Activated CD4-positive, alpha-beta T cell treated with anti-CD3 and anti-CD28 coated beads for 36 hours (primary cell): ENCODE data around the gene PCDHGC5. TPM values are rescaled to one million over a fixed set of nuclear protein-coding genes. Genes with fewer than 3 reads are reported as not detected.

ENCODE experiments used
- ATAC-seq: fragments of 200-7000 bp; cut with Tn5 transposase; one replicate; pipeline ENCODE4 v1.10.0; 2021; ENCODE audit warnings: mild to moderate bottlenecking, moderate library complexity
- CTCF ChIA-PET: fragments of 350-600 bp; sonication (Branson Sonifier 250); formaldehyde crosslinking; loops from one replicate; lab custom pipeline; 2021; ENCODE audit warnings: antibody characterized with exemption; lab: Charles Lee
- POLR2A ChIA-PET: fragments of 350-600 bp; sonication (Branson Sonifier 250); formaldehyde crosslinking; loops from one replicate; lab custom pipeline; 2021; ENCODE audit warnings: antibody characterized with exemption, inconsistent platforms; lab: Charles Lee
- DNase-seq: peaks from one replicate; pipeline ENCODE4 v3.0.0-alpha.2; 2020
- H3K27ac Mint-ChIP-seq: one replicate; pipeline ENCODE4 v1.8.0; 2021; ENCODE audit warnings: mixed read lengths
- H3K27me3 Mint-ChIP-seq: one replicate; pipeline ENCODE4 v1.8.0; 2021; ENCODE audit warnings: mixed read lengths
- H3K36me3 Mint-ChIP-seq: one replicate; pipeline ENCODE4 v1.8.0; 2021; ENCODE audit warnings: low read depth, mixed read lengths
- H3K4me1 Mint-ChIP-seq: one replicate; pipeline ENCODE4 v1.8.0; 2021; ENCODE audit warnings: mixed read lengths
- H3K4me3 Mint-ChIP-seq: one replicate; pipeline ENCODE4 v1.8.0; 2021; ENCODE audit warnings: mild to moderate bottlenecking, moderate library complexity, mixed read lengths
- H3K9me3 Mint-ChIP-seq: one replicate; pipeline ENCODE4 v1.8.0; 2021; ENCODE audit warnings: low read depth, mixed read lengths
- intact Hi-C, 2 experiments: fragments of 100-400 bp; cut with DNase I in 1 of 2; cut with micrococcal nuclease in 1 of 2; formaldehyde crosslinking; loops; one replicate each; pipeline versions ENCODE4 v1.14.2 to v1.15.1; 2022 to 2024; cut with DNase I, micrococcal nuclease
- total RNA-seq, 2 experiments: library from RNA; stranded (reverse); gene quantifications; one replicate each; pipeline ENCODE4 v1.2.3, GENCODE V29; 2021

The PCDHGC5 gene
- total RNA-seq, 2 experiments from 2014 or later = not detected

DNA sequence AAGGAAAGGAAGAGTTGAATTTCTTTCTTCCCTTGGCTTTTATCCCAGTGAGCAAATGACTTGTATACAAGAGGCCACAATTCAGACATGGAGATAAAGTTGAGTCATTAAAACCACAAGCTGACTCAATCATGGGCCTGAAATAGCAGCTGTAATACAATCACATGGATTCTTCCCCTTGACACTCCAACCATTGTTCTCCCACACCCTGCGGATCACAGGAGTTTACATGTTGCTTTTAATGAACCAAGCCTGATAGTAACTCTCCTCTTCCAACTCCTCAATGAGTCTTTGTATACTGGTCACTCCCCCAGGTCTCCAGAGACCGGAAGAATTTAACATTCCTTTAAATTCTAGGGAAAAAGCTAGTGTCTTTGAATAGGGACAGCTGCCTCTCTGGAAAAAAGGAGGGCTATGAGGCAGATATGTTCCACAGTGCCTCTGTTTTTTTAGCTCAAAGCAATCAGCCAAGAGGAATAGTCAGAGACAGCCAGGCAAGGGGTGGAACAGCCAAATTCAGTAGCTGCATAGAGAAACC is 32.4 kb downstream of the PCDHGC5 start:
- ATAC-seq = peak; percentile 81
- peaks cover 28% of the 10 kb centered on the region for H3K4me1 Mint-ChIP-seq
- ChIA-PET CTCF (interaction anchor here (0.6 to 10.2 kb wide), 13 partner anchors 9 to 323 kb away, joined by 3 to 101 read pairs (median 5); partner anchors contain the start of genes PCDHGA10, PCDHGA11, PCDHGA12 and PCDHGC5), POLR2A (no interaction called here)
- H3K36me3 Mint-ChIP-seq = peaks cover 70% of the 10 kb centered on the region
- H3K27ac Mint-ChIP-seq = no peak overlapping the region
- no peaks in the 10 kb centered on the region for H3K27me3 Mint-ChIP-seq
- intact Hi-C loops = loop anchor here in 1 of 2 experiments (5.0 kb wide), 1 partner anchor 36 kb away; no protein-coding TSS in a partner anchor
- no peaks in the 10 kb centered on the region for H3K9me3 Mint-ChIP-seq
- no peak overlapping the region for H3K4me3 Mint-ChIP-seq
- DNase-seq = no peak

- Mint-ChIP-seq H3K36me3 (peaks cover 66% of the 10 kb centered on the region), H3K4me3 (no peak overlapping the region), H3K27ac (no peak overlapping the region), H3K4me1 (peaks cover 28% of the 10 kb centered on the region), H3K27me3 (no peaks in the 10 kb centered on the region), H3K9me3 (no peaks in the 10 kb centered on the region)
- POLR2A ChIA-PET = no interaction called here
- no peak for DNase-seq
- intact Hi-C loops = loop anchor here in 1 of 2 experiments (5.0 kb wide), 1 partner anchor 35 kb away; no protein-coding TSS in a partner anchor
- no peak for ATAC-seq
- CTCF ChIA-PET = interaction anchor here (0.6 to 10.2 kb wide), 15 partner anchors 10 to 167 kb away, joined by 3 to 101 read pairs (median 9); partner anchors contain the start of genes PCDHGA10, PCDHGA11, PCDHGA12 and PCDHGA4
Observed at GRCh38 chr5:141522301-141522700, 33.4 kb downstream of the PCDHGC5 start.

GRCh38 chr5:141523991-141524390 is 35.1 kb downstream of the PCDHGC5 start:
- no peak overlapping the region for H3K4me3 Mint-ChIP-seq
- H3K27ac Mint-ChIP-seq = no peak overlapping the region
- H3K4me1 Mint-ChIP-seq = peaks cover 28% of the 10 kb centered on the region
- ChIA-PET CTCF (interaction anchor here (0.6 to 10.2 kb wide), 20 partner anchors 11 to 756 kb away, joined by 3 to 101 read pairs (median 5); partner anchors contain the start of genes PCDHGA10, PCDHGA11, PCDHGA12 and PCDHGA4), POLR2A (no interaction called here)
- no peaks in the 10 kb centered on the region for H3K27me3 Mint-ChIP-seq
- ATAC-seq = no peak
- intact Hi-C loops = loop anchor here (1.0 to 5.0 kb wide), 7 partner anchors 33 to 203 kb away; partner anchors contain the start of genes PCDHGA10 (in 1 of the 2), PCDHGA11 (in 1 of the 2), PCDHGA12 (in 1 of the 2) and PCDHGB7 (in 1 of the 2)
- peaks cover 66% of the 10 kb centered on the region for H3K36me3 Mint-ChIP-seq
- H3K9me3 Mint-ChIP-seq = no peaks in the 10 kb centered on the region
- no peak for DNase-seq

GRCh38 chr5:141524604-141525597 is 36.0 kb downstream of the PCDHGC5 start:
- Mint-ChIP-seq H3K4me1 (peaks cover 28% of the 10 kb centered on the region), H3K4me3 (no peak overlapping the region), H3K27me3 (no peaks in the 10 kb centered on the region), H3K36me3 (peaks cover 57% of the 10 kb centered on the region), H3K27ac (no peak overlapping the region), H3K9me3 (no peaks in the 10 kb centered on the region)
- peak; percentile 67 for DNase-seq
- peak; percentile 62 for ATAC-seq
- intact Hi-C loops = loop anchor here (1.0 to 5.0 kb wide), 7 partner anchors 32 to 204 kb away; partner anchors contain the start of genes PCDHGA10 (in 1 of the 2), PCDHGA11 (in 1 of the 2), PCDHGA12 (in 1 of the 2) and PCDHGB7 (in 1 of the 2)
- CTCF ChIA-PET = interaction anchor here (0.5 to 10.2 kb wide), 19 partner anchors 11 to 757 kb away, joined by 3 to 101 read pairs (median 5); partner anchors contain the start of genes PCDHGA10, PCDHGA11, PCDHGA12 and PCDHGB5
- POLR2A ChIA-PET = no interaction called here

- ChIA-PET POLR2A (no interaction called here), CTCF (interaction anchor here (0.6 to 10.2 kb wide), 11 partner anchors 10 to 339 kb away, joined by 3 to 101 read pairs (median 10); partner anchors contain the start of genes PCDHB9, PCDHGA10, PCDHGA11 and PCDHGA12)
- Mint-ChIP-seq H3K36me3 (peaks cover 50% of the 10 kb centered on the region), H3K9me3 (no peaks in the 10 kb centered on the region), H3K4me1 (peaks cover 26% of the 10 kb centered on the region), H3K27me3 (no peaks in the 10 kb centered on the region), H3K4me3 (no peak overlapping the region), H3K27ac (no peak overlapping the region)
- intact Hi-C loops = loop anchor here (2.0 kb wide), 3 partner anchors 105 to 205 kb away; partner anchors contain the start of genes PCDHGA10 (in 1 of the 2), PCDHGA11 (in 1 of the 2) and TAF7 (in 1 of the 2)
- no peak for DNase-seq
- no peak for ATAC-seq
Observed at GRCh38 chr5:141525653-141526052, 36.8 kb downstream of the PCDHGC5 start.

GRCh38 chr5:141527426-141527825 is 38.5 kb downstream of the PCDHGC5 start:
- Mint-ChIP-seq H3K27ac (no peak overlapping the region), H3K4me1 (peaks cover 9% of the 10 kb centered on the region), H3K36me3 (peaks cover 36% of the 10 kb centered on the region), H3K27me3 (no peaks in the 10 kb centered on the region), H3K9me3 (no peaks in the 10 kb centered on the region), H3K4me3 (no peak overlapping the region)
- CTCF ChIA-PET = interaction anchor here (1.0 to 10.2 kb wide), 5 partner anchors 15 to 115 kb away, joined by 3 to 101 read pairs (median 8); partner anchors contain the start of genes PCDHGA10 and PCDHGA12
- no peak for DNase-seq
- ATAC-seq = no peak
- POLR2A ChIA-PET = interaction anchor here (0.6 kb wide), 1 partner anchor 53 kb away, joined by 7 read pairs; no protein-coding TSS in a partner anchor
- intact Hi-C loops = no loop called here

DNA sequence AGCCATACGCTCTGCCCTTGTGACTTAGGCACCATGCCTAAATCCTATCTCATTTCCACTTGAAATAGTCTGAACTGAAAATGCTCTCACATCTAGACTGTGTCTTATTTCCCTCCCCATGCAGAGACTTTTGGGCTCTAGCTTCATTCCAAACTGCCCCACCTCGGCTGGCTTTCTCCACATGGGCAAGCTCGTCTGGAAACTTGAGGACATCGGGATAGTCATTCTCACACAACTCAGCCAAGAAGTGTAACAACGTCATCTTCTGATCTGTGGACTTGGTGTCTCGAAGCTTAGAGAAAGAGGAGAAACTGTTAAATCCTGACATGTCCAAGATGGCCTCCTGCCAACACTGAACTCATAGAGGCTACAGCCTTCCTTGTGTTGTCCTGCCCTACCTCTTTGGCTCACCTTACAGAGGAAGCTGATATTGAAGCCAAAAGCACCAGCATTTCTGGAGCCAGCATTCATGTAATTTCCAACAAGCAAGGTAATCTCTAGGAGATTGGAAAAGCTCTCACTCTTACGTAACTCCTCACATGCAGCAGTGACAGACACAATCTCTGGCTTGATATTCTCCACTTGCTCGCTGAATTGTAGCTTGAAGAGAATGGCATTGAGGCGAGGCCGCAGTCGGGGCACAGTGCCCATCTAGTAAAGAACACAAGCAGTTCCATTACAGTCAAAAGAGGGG is 39.6 kb downstream of the PCDHGC5 start:
- no peaks in the 10 kb centered on the region for H3K9me3 Mint-ChIP-seq
- no peaks in the 10 kb centered on the region for H3K4me1 Mint-ChIP-seq
- H3K4me3 Mint-ChIP-seq = no peak overlapping the region
- intact Hi-C loops = no loop called here
- H3K27me3 Mint-ChIP-seq = no peaks in the 10 kb centered on the region
- H3K36me3 Mint-ChIP-seq = peaks cover 36% of the 10 kb centered on the region
- no peak for DNase-seq
- ATAC-seq = no peak
- ChIA-PET POLR2A (interaction anchor here (0.6 kb wide), 1 partner anchor 52 kb away, joined by 7 read pairs; no protein-coding TSS in a partner anchor), CTCF (interaction anchor here (0.7 to 10.2 kb wide), 7 partner anchors 16 to 116 kb away, joined by 3 to 101 read pairs (median 8); partner anchors contain the start of genes PCDHGA10, PCDHGA12 and PCDHGB7)
- peak overlapping the region; percentile 11 for H3K27ac Mint-ChIP-seq

DNA sequence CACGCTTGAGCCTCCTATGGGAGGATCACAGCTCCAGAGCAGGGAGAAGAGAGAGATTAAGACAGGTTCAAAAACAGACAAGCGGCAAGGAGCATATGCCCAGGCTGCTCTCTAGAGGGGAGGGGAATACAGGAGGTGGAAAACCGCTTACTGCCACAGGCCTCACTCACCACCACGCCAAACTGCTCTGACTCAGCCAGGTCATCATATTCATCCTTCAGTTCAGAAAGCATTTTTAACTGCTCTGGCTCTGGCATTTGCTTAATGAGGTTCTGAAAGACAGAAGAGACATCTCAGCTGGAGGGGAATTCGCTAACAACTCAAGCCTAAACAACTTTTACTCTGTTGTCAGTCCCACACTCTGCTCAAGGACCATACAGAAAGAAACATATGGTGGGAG is 40.1 kb downstream of the PCDHGC5 start:
- Mint-ChIP-seq H3K27ac (peak overlapping the region; percentile 11), H3K9me3 (no peaks in the 10 kb centered on the region), H3K4me1 (no peaks in the 10 kb centered on the region), H3K36me3 (peaks cover 36% of the 10 kb centered on the region), H3K27me3 (no peaks in the 10 kb centered on the region), H3K4me3 (no peak overlapping the region)
- intact Hi-C loops = no loop called here
- CTCF ChIA-PET = interaction anchor here (1.0 to 10.2 kb wide), 5 partner anchors 16 to 116 kb away, joined by 3 to 101 read pairs (median 8); partner anchors contain the start of genes PCDHGA10, PCDHGA12 and PCDHGB7
- POLR2A ChIA-PET = no interaction called here
- ATAC-seq (no peak), DNase-seq (no peak)

DNA sequence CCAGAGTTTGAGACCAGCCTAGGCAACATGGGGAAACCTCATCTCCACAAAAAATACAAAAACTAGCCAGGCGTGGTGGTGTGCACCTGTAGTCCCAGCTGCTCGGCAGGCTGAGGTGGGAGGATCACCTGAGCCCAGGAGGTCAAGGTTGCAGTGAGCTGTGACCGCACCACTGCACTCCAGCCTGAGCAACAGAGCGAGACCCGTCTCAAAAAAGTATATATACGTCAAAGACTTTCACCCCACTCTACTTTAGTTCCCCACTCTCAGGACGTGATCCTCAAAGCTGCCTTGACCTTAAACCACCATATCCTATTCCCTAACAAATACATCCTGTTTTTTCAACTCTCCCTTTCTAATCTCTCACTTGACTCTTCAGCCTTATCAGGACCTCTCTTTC is 41.0 kb downstream of the PCDHGC5 start:
- Mint-ChIP-seq H3K27ac (no peak overlapping the region), H3K36me3 (peaks cover 38% of the 10 kb centered on the region)
- CTCF ChIA-PET = interaction anchor here (1.3 to 2.4 kb wide), 2 partner anchors 34 to 170 kb away, joined by 4 to 8 read pairs; partner anchors contain the start of gene PCDHGB2

GRCh38 chr5:141532726-141533125 is 43.8 kb downstream of the PCDHGC5 start:
- Mint-ChIP-seq H3K36me3 (peaks cover 30% of the 10 kb centered on the region), H3K9me3 (no peaks in the 10 kb centered on the region), H3K4me1 (no peaks in the 10 kb centered on the region), H3K4me3 (no peak overlapping the region), H3K27me3 (no peaks in the 10 kb centered on the region), H3K27ac (no peak overlapping the region)
- no peak for DNase-seq
- intact Hi-C loops = no loop called here
- no peak for ATAC-seq
- POLR2A ChIA-PET = no interaction called here
- CTCF ChIA-PET = interaction anchor here (1.0 to 5.1 kb wide), 3 partner anchors 10 to 310 kb away, joined by 3 to 44 read pairs (median 7); partner anchors contain the start of gene PCDHB14

More for the DNA sequence above, 41.0 kb downstream of the PCDHGC5 start:
- no peak overlapping the region for H3K4me3 Mint-ChIP-seq
- H3K27me3 Mint-ChIP-seq = no peaks in the 10 kb centered on the region
- intact Hi-C loops = no loop called here
- no peak for DNase-seq
- no peaks in the 10 kb centered on the region for H3K4me1 Mint-ChIP-seq
- ATAC-seq = no peak
- H3K9me3 Mint-ChIP-seq = no peaks in the 10 kb centered on the region
- POLR2A ChIA-PET = interaction anchor here (0.6 kb wide), 1 partner anchor 50 kb away, joined by 3 read pairs; no protein-coding TSS in a partner anchor
